B cell (primary cell): ENCODE data around the gene HSPA12B. TPM values are rescaled to one million over a fixed set of nuclear protein-coding genes. Genes with fewer than 3 reads are reported as not detected.

Experiments used
- ATAC-seq: fragments of 200-7000 bp; cut with Tn5 transposase; one replicate; pipeline ENCODE4 v1.10.0; 2021; ENCODE audit warnings: low read depth, mild to moderate bottlenecking, moderate number of reproducible peaks, moderate library complexity
- CTCF ChIA-PET: fragments of 350-600 bp; sonication (Branson Sonifier 250); formaldehyde crosslinking; loops from one replicate; lab custom pipeline; 2021; ENCODE audit warnings: antibody characterized with exemption, inconsistent platforms; lab: Charles Lee
- POLR2A ChIA-PET: fragments of 350-600 bp; sonication (Branson Sonifier 250); formaldehyde crosslinking; loops from one replicate; lab custom pipeline; 2021; ENCODE audit warnings: antibody characterized with exemption; lab: Charles Lee
- DNase-seq: peaks from one replicate; pipeline ENCODE4 v3.0.0; 2013
- H2AFZ ChIP-seq: 2 replicates; pipeline ENCODE4 v1.6.1; 2012; ENCODE audit warnings: mild to moderate bottlenecking, low read depth, low read length; ENCODE audit not compliant: insufficient read depth, poor library complexity, severe bottlenecking
- H3K27ac ChIP-seq, 2 donors: 1 replicate in 1 of 2; 2 replicates in 1 of 2; pipeline ENCODE4 v1.5.1; 2012 to 2013; ENCODE audit warnings: low read length in 2 of 2, mild to moderate bottlenecking in 2 of 2, moderate library complexity in 1 of 2
- H3K27me3 ChIP-seq, 4 experiments: fragments of 200-600 bp in 1 of 4; sonication (generic) in 1 of 4; replicated peaks in 1 of 4; 1 replicate in 2 of 4; 2 replicates in 2 of 4; pipeline versions ENCODE4 v1.6.1 to v1.7.0; 2013 to 2016; ENCODE audit warnings: low read length in 3 of 4, mild to moderate bottlenecking in 2 of 4, mixed read lengths in 1 of 4, moderate library complexity in 1 of 4; ENCODE audit not compliant: insufficient read depth in 4 of 4, control insufficient read depth in 3 of 4; ENCODE audit errors: control extremely low read depth in 1 of 4
- H3K36me3 ChIP-seq, 2 experiments: replicated peaks in 1 of 2; 1 replicate in 1 of 2; 2 replicates in 1 of 2; pipeline versions ENCODE4 v1.6.1 to v1.7.1; 2013; ENCODE audit warnings: low read length in 1 of 2; ENCODE audit not compliant: insufficient read depth in 2 of 2, control insufficient read depth in 1 of 2; ENCODE audit errors: control extremely low read depth in 1 of 2, extremely low read depth in 1 of 2
- H3K4me1 ChIP-seq, 2 donors: fragments of 200-600 bp in 1 of 2; sonication (generic) in 1 of 2; 1 replicate in 1 of 2; 2 replicates in 1 of 2; pipeline versions ENCODE4 v1.5.1 to v1.6.1; 2013 to 2017; ENCODE audit warnings: low read length in 2 of 2; ENCODE audit not compliant: control insufficient read depth in 2 of 2, insufficient read depth in 2 of 2
- H3K4me2 ChIP-seq: replicated peaks from 2 replicates; pipeline ENCODE3; 2012; ENCODE audit warnings: mild to moderate bottlenecking, low read depth, low read length; ENCODE audit not compliant: poor library complexity, severe bottlenecking
- H3K4me3 ChIP-seq, 5 experiments: fragments of 200-600 bp in 1 of 5; sonication (generic) in 1 of 5; 1 replicate in 3 of 5; 2 replicates in 2 of 5; pipeline versions ENCODE4 v1.5.1 to v1.7.0; 2011 to 2016; ENCODE audit warnings: low read length in 4 of 5, mild to moderate bottlenecking in 4 of 5, low read depth in 2 of 5, control low read depth in 1 of 5, moderate library complexity in 1 of 5; ENCODE audit not compliant: insufficient read depth in 1 of 5; ENCODE audit errors: control extremely low read depth in 1 of 5, extremely low read depth in 1 of 5
- H3K79me2 ChIP-seq: fragments of 200-600 bp; sonication (generic); one replicate; pipeline ENCODE4 v1.6.0; 2016; ENCODE audit warnings: low read length; ENCODE audit not compliant: control insufficient read depth, insufficient read depth
- H3K9ac ChIP-seq: fragments of 200-600 bp; sonication (generic); 2 replicates; pipeline ENCODE4 v1.6.1; 2017; ENCODE audit warnings: mild to moderate bottlenecking, low read length, moderate library complexity
- H3K9me3 ChIP-seq, 3 donors: one replicate each; pipeline versions ENCODE4 v1.6.1 to v1.7.1; 2013; ENCODE audit warnings: low read length in 2 of 3; ENCODE audit not compliant: control insufficient read depth in 2 of 3, insufficient read depth in 1 of 3; ENCODE audit errors: control extremely low read depth in 1 of 3
- H4K20me1 ChIP-seq: 2 replicates; pipeline ENCODE4 v1.6.0; 2012; ENCODE audit warnings: mild to moderate bottlenecking, low read length; ENCODE audit not compliant: insufficient read depth, control insufficient read depth, poor library complexity, severe bottlenecking
- H3K27ac Mint-ChIP-seq: one replicate; pipeline ENCODE4 v1.8.0; 2021; ENCODE audit warnings: mixed read lengths
- H3K27me3 Mint-ChIP-seq: one replicate; pipeline ENCODE4 v1.8.0; 2021; ENCODE audit warnings: mixed read lengths
- H3K4me1 Mint-ChIP-seq: one replicate; pipeline ENCODE4 v1.8.0; 2021; ENCODE audit warnings: mixed read lengths
- H3K4me3 Mint-ChIP-seq: one replicate; pipeline ENCODE4 v1.8.0; 2021; ENCODE audit warnings: mixed read lengths
- H3K9me3 Mint-ChIP-seq: one replicate; pipeline ENCODE4 v1.8.0; 2022; ENCODE audit warnings: mixed read lengths; ENCODE audit not compliant: insufficient read depth
- EZH2 ChIP-seq: IDR thresholded peaks from 2 replicates; pipeline ENCODE4 v1.6.1; 2012; ENCODE audit warnings: borderline replicate concordance, low read depth, mild to moderate bottlenecking, moderate library complexity, low read length; ENCODE audit not compliant: insufficient read depth, poor library complexity, severe bottlenecking
- whole genome bisulfite sequencing: methylation state at CpG from one replicate; pipeline ENCODE4 v1.1.5; 2013; ENCODE audit warnings: missing lambda C conversion rate; ENCODE audit not compliant: insufficient coverage; 5-methylcytosine and 5-hydroxymethylcytosine counted together
- intact Hi-C: fragments of 100-400 bp; cut with micrococcal nuclease; formaldehyde crosslinking; loops from one replicate; pipeline ENCODE4 v1.10.0; 2022
- polyA plus RNA-seq: library from polyadenylated mRNA; depleted of rRNA; stranded (reverse); fragments of >200 nt; gene quantifications from 2 replicates; pipeline ENCODE4 v1.2.3, GENCODE V29; 2012
- total RNA-seq, 2 donors: library from RNA; stranded (reverse); fragments of 120-200 nt in 1 of 2; gene quantifications; 1 replicate in 1 of 2; 2 replicates in 1 of 2; pipeline versions ENCODE4 v1.2.3 to v1.2.4, GENCODE V29; 2013 to 2022
- TF ChIP-seq, protein P1 (sequence below): fragments of 200-600 bp; IDR thresholded peaks from one replicate; pipeline ENCODE4 v1.8.0; 2022; ENCODE audit warnings: antibody characterized with exemption, mild to moderate bottlenecking

The HSPA12B gene
- total and polyA plus RNA-seq, 2 donors (not counting 1 experiment from before 2014, with no cell fraction given) = not detected

- Histone ChIP-seq H3K36me3 (peaks cover 0 to 38% of the 10 kb centered on the region in 2 experiments), H3K79me2 (peaks cover 38% of the 10 kb centered on the region), H3K27me3 (no peaks in the 10 kb centered on the region), H3K4me3 (peak overlapping the region in 2 of 5 experiments; percentile 20 to 50), H3K27ac (peak overlapping the region; percentile 79 to 85), H3K4me1 (peaks cover 53 to 75% of the 10 kb centered on the region in 2 donors), H3K9ac (peak overlapping the region; percentile 33), H3K4me2 (peak overlapping the region; percentile 99), H4K20me1 (peaks cover 4% of the 10 kb centered on the region), H2AFZ (peak overlapping the region; percentile 49), H3K9me3 (no peaks in the 10 kb centered on the region)
- intact Hi-C loops = no loop called here
- Mint-ChIP-seq H3K27ac (peak overlapping the region; percentile 94), H3K9me3 (no peaks in the 10 kb centered on the region), H3K4me1 (peaks cover 67% of the 10 kb centered on the region), H3K4me3 (peak overlapping the region; percentile 84), H3K27me3 (no peaks in the 10 kb centered on the region)
- 60% methylated on average over 1 of the region's 3 CpGs for WGBS
- TF ChIP-seq, protein P1, sequence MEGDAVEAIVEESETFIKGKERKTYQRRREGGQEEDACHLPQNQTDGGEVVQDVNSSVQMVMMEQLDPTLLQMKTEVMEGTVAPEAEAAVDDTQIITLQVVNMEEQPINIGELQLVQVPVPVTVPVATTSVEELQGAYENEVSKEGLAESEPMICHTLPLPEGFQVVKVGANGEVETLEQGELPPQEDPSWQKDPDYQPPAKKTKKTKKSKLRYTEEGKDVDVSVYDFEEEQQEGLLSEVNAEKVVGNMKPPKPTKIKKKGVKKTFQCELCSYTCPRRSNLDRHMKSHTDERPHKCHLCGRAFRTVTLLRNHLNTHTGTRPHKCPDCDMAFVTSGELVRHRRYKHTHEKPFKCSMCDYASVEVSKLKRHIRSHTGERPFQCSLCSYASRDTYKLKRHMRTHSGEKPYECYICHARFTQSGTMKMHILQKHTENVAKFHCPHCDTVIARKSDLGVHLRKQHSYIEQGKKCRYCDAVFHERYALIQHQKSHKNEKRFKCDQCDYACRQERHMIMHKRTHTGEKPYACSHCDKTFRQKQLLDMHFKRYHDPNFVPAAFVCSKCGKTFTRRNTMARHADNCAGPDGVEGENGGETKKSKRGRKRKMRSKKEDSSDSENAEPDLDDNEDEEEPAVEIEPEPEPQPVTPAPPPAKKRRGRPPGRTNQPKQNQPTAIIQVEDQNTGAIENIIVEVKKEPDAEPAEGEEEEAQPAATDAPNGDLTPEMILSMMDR = no peak
- no peak for TF ChIP-seq EZH2
- ATAC-seq (no peak), DNase-seq (no peak)
- ChIA-PET CTCF (interaction anchor here (2.4 kb wide), 1 partner anchor 21 kb away, joined by 15 read pairs; the partner anchor contains the start of gene AP5S1), POLR2A (interaction anchor here (1.8 kb wide), 1 partner anchor 22 kb away, joined by 14 read pairs; the partner anchor contains the start of gene AP5S1)
Measured at GRCh38 chr20:3798908-3799248, 66.4 kb downstream of the HSPA12B start.

GRCh38 chr20:3800256-3800877, 67.9 kb downstream of the HSPA12B start:
- CTCF ChIA-PET = interaction anchor here (1.0 to 2.7 kb wide), 6 partner anchors 9 to 54 kb away, joined by 3 to 15 read pairs (median 4); partner anchors contain the start of genes AP5S1 and CENPB
- Histone ChIP-seq H3K36me3 (peaks cover 0 to 53% of the 10 kb centered on the region in 2 experiments), H3K4me3 (peak overlapping the region in 2 of 5 experiments; percentile 20 to 50)

More at GRCh38 chr20:3800256-3800877, 67.9 kb downstream of the HSPA12B start:
- Mint-ChIP-seq H3K4me1 (peaks cover 69% of the 10 kb centered on the region), H3K9me3 (no peaks in the 10 kb centered on the region), H3K27me3 (no peaks in the 10 kb centered on the region), H3K27ac (peak overlapping the region; percentile 94), H3K4me3 (peak overlapping the region; percentile 84)
- no peaks in the 10 kb centered on the region for H3K27me3 ChIP-seq
- POLR2A ChIA-PET = interaction anchor here (0.5 to 1.8 kb wide), 4 partner anchors 11 to 45 kb away, joined by 3 to 14 read pairs (median 5); partner anchors contain the start of gene AP5S1
- DNase-seq = no peak
- no peak for ATAC-seq
- peak overlapping the region; percentile 33 for H3K9ac ChIP-seq
- H3K4me2 ChIP-seq = peak overlapping the region; percentile 99
- H3K27ac ChIP-seq = peak overlapping the region; percentile 79 to 85
- peaks cover 4% of the 10 kb centered on the region for H4K20me1 ChIP-seq
- TF ChIP-seq EZH2 = no peak
- no peak overlapping the region for H2AFZ ChIP-seq
- no peaks in the 10 kb centered on the region for H3K9me3 ChIP-seq
- intact Hi-C loops = no loop called here
- H3K4me1 ChIP-seq = peaks cover 51 to 72% of the 10 kb centered on the region in 2 donors
- H3K79me2 ChIP-seq = peaks cover 43% of the 10 kb centered on the region
- WGBS = 100% methylated on average over 17 of the region's 18 CpGs
